Stimulated activated naive B cell treated with anti-CD40 and anti-IgM and Interleukin-4, amounts not matched to agents 10 μg/mL and 1 μg/mL and 100 μg/mL, for 72 hours (primary cell): ENCODE results near the gene DPP10.

Source experiments
- ATAC-seq, 2 donors: fragments of 150-1000 bp; cut with Tn5 transposase; replicated peaks; 2 replicates each; pipeline ENCODE4 v1.10.0; 2021; ENCODE audit warnings: moderate library complexity in 1 of 2
- DNase-seq: peaks from one replicate; pipeline ENCODE4 v3.0.0; 2021
- H3K27ac Mint-ChIP-seq: one replicate; pipeline ENCODE4 v1.8.0; 2022; ENCODE audit warnings: mild to moderate bottlenecking, mixed read lengths
- H3K27me3 Mint-ChIP-seq, 2 donors: one replicate each; pipeline ENCODE4 v1.8.0; 2022; ENCODE audit warnings: mixed read lengths in 2 of 2
- H3K36me3 Mint-ChIP-seq, 2 donors: one replicate each; pipeline ENCODE4 v1.8.0; 2022; ENCODE audit warnings: mixed read lengths in 2 of 2, mild to moderate bottlenecking in 1 of 2
- H3K4me1 Mint-ChIP-seq, 2 donors: one replicate each; pipeline ENCODE4 v1.8.0; 2022; ENCODE audit warnings: mixed read lengths in 2 of 2, mild to moderate bottlenecking in 1 of 2
- H3K4me3 Mint-ChIP-seq, 2 donors: one replicate each; pipeline ENCODE4 v1.8.0; 2022; ENCODE audit warnings: mild to moderate bottlenecking in 2 of 2, mixed read lengths in 2 of 2, moderate library complexity in 1 of 2
- H3K9me3 Mint-ChIP-seq, 2 donors: one replicate each; pipeline ENCODE4 v1.8.0; 2022; ENCODE audit warnings: mixed read lengths in 2 of 2, mild to moderate bottlenecking in 1 of 2

DPP10 gene

GRCh38 chr2:115183144-115183543 lies 740.7 kb downstream of the DPP10 start:
- Mint-ChIP-seq H3K4me3 (no peak overlapping the region), H3K4me1 (no peaks in the 10 kb centered on the region), H3K9me3 (peaks cover 0 to 4% of the 10 kb centered on the region in 2 donors), H3K36me3 (no peaks in the 10 kb centered on the region), H3K27me3 (no peaks in the 10 kb centered on the region), H3K27ac (no peak overlapping the region)
- DNase-seq (no peak), ATAC-seq (no peak)

DNA sequence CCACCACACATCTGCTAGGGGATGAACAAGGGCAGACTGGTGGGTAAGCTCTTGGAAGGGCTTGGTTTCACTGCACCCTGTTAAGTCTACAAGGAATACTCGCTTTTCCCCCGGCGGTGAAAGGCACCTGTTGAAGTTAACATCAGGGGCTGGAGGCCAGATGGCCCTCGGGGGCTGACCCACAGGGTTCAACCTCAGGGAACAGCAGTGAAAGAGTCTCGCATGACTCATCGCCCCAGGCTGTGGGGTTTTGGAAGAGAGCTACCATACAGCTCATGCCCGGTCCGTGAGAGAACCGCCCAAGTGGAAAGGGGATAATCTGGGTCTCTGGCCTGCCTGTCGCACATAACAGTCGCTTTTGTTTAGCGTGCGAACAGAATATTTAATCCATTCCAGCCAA lies 748.0 kb downstream of the DPP10 start:
- no peak for DNase-seq
- no peak overlapping the region for H3K4me3 Mint-ChIP-seq
- H3K4me1 Mint-ChIP-seq: no peaks in the 10 kb centered on the region
- H3K27ac Mint-ChIP-seq: no peak overlapping the region
- H3K36me3 Mint-ChIP-seq: no peaks in the 10 kb centered on the region
- no peak for ATAC-seq
- no peaks in the 10 kb centered on the region for H3K27me3 Mint-ChIP-seq
- peaks cover 5 to 6% of the 10 kb centered on the region in 2 donors for H3K9me3 Mint-ChIP-seq

- ATAC-seq: no peak
- H3K27ac Mint-ChIP-seq: no peak overlapping the region
- H3K27me3 Mint-ChIP-seq: no peaks in the 10 kb centered on the region
- no peak overlapping the region for H3K4me3 Mint-ChIP-seq
- no peaks in the 10 kb centered on the region for H3K4me1 Mint-ChIP-seq
- no peak for DNase-seq
- H3K36me3 Mint-ChIP-seq: no peaks in the 10 kb centered on the region
- no peaks in the 10 kb centered on the region for H3K9me3 Mint-ChIP-seq
Observed at GRCh38 chr2:115194623-115195022, 752.2 kb downstream of the DPP10 start.

DNA sequence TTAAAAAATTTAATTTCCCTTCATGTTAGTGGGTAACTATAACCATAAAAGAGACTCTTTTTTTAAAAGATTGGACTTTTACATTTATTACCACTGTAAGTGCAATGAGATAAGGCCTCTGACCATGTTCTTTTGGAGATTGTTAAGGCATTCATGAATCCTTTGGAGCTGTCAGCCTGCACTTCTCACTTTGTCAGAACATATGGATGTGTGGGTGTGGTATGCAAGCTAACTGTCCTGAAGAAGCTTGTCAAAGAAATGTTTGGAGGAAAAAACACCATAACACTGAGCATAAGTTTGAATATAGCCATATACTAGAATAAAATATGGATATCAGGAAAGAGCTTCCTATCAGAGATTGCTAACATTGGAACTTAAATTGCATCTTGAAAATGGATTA lies 754.1 kb downstream of the DPP10 start:
- ATAC-seq (no peak), DNase-seq (no peak)
- no peaks in the 10 kb centered on the region for H3K36me3 Mint-ChIP-seq
- peaks cover 0 to under 1% of the 10 kb centered on the region in 2 donors for H3K9me3 Mint-ChIP-seq
- no peaks in the 10 kb centered on the region for H3K27me3 Mint-ChIP-seq
- H3K27ac Mint-ChIP-seq: no peak overlapping the region
- no peaks in the 10 kb centered on the region for H3K4me1 Mint-ChIP-seq
- no peak overlapping the region for H3K4me3 Mint-ChIP-seq

- no peaks in the 10 kb centered on the region for H3K36me3 Mint-ChIP-seq
- H3K27ac Mint-ChIP-seq: no peak overlapping the region
- no peaks in the 10 kb centered on the region for H3K4me1 Mint-ChIP-seq
- H3K27me3 Mint-ChIP-seq: no peaks in the 10 kb centered on the region
- H3K4me3 Mint-ChIP-seq: no peak overlapping the region
- peaks cover 0 to 4% of the 10 kb centered on the region in 2 donors for H3K9me3 Mint-ChIP-seq
- ATAC-seq: no peak
- DNase-seq: no peak
Observed at GRCh38 chr2:115199966-115200365, 757.5 kb downstream of the DPP10 start.

DNA sequence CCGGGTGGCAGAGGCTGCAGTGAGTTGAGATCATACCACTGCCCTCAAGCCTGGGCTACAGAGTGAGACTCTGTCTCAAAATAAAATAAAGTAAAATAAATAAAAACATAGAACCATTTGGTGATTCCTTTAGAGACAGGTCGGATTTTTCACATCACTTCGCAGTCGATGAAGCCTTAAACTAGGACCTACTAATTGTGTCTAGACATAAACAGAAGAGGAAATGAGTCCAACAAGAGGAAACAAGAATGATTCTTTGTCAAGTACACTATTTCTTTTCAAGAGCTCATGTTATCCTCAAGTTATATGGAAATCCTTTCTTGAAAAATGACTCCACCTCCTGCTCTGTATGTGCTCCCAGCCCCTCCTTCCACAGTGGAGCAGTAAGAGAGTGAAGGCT lies 758.9 kb downstream of the DPP10 start:
- no peak for DNase-seq
- no peak overlapping the region for H3K4me3 Mint-ChIP-seq
- H3K27me3 Mint-ChIP-seq: no peaks in the 10 kb centered on the region
- no peak overlapping the region for H3K27ac Mint-ChIP-seq
- no peak for ATAC-seq
- H3K4me1 Mint-ChIP-seq: no peaks in the 10 kb centered on the region
- H3K9me3 Mint-ChIP-seq: peaks cover 0 to 4% of the 10 kb centered on the region in 2 donors
- H3K36me3 Mint-ChIP-seq: no peaks in the 10 kb centered on the region

GRCh38 chr2:115208493-115209164 lies 766.2 kb downstream of the DPP10 start:
- no peaks in the 10 kb centered on the region for H3K4me1 Mint-ChIP-seq
- no peaks in the 10 kb centered on the region for H3K36me3 Mint-ChIP-seq
- no peak for DNase-seq
- H3K9me3 Mint-ChIP-seq: peaks cover 0 to 3% of the 10 kb centered on the region in 2 donors
- no peak for ATAC-seq
- H3K27ac Mint-ChIP-seq: no peak overlapping the region
- H3K27me3 Mint-ChIP-seq: no peaks in the 10 kb centered on the region
- no peak overlapping the region for H3K4me3 Mint-ChIP-seq

DNA sequence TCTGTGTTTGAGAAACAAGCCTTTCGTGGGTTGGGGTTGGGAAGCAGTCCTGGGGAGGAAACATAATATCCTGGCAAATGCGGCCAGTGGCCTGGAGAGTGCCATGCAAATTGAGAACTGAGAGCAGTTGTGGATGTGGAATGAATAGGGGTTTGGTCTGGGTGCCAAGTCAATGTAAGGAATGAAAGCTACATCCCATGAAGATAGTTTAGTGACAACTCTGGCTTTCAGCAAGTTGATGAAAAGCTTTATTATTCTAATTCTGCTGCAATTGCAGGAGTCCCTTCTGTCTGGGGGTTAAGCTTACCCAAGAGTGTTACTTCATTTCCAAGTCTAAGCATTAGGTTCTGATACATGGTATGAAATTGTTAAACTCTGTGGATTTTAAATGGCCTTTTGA lies 771.6 kb downstream of the DPP10 start:
- Mint-ChIP-seq H3K4me3 (no peak overlapping the region), H3K4me1 (no peaks in the 10 kb centered on the region), H3K27ac (no peak overlapping the region), H3K36me3 (no peaks in the 10 kb centered on the region), H3K27me3 (no peaks in the 10 kb centered on the region), H3K9me3 (no peaks in the 10 kb centered on the region)
- ATAC-seq: no peak
- no peak for DNase-seq

- peaks cover 0 to 1% of the 10 kb centered on the region in 2 donors for H3K9me3 Mint-ChIP-seq
- no peak for ATAC-seq
Observed at GRCh38 chr2:115219296-115219695, 776.9 kb downstream of the DPP10 start.

DNA sequence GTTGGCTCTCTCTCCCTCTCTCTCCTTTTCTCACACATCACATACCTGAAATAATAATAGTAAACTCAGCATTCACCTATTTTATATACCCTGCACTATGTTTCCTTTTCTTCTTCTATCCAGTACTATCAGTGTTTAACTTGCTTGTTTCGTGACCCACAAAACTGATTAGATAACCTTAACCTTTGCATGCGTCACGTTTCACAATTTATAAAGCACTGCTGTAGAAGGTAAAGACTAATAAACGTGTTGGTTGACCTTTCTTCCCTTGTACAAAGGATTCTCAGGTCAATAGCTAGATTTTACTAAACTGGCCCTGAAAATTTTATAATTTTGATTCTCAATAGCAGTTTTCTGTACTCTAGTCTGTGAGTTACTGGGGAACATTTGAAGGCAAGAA lies 791.7 kb downstream of the DPP10 start:
- ATAC-seq: no peak

More at GRCh38 chr2:115219296-115219695, 776.9 kb downstream of the DPP10 start:
- H3K27me3 Mint-ChIP-seq: no peaks in the 10 kb centered on the region
- H3K4me3 Mint-ChIP-seq: no peak overlapping the region
- no peaks in the 10 kb centered on the region for H3K4me1 Mint-ChIP-seq
- DNase-seq: no peak
- H3K36me3 Mint-ChIP-seq: no peaks in the 10 kb centered on the region
- no peak overlapping the region for H3K27ac Mint-ChIP-seq

GRCh38 chr2:115234737-115235136 lies 792.3 kb downstream of the DPP10 start:
- no peaks in the 10 kb centered on the region for H3K27me3 Mint-ChIP-seq
- no peak overlapping the region for H3K4me3 Mint-ChIP-seq
- DNase-seq: no peak
- H3K27ac Mint-ChIP-seq: no peak overlapping the region
- no peaks in the 10 kb centered on the region for H3K4me1 Mint-ChIP-seq
- H3K36me3 Mint-ChIP-seq: no peaks in the 10 kb centered on the region
- no peak for ATAC-seq
- peaks cover 0 to 2% of the 10 kb centered on the region in 2 donors for H3K9me3 Mint-ChIP-seq

More for the DNA sequence above, 791.7 kb downstream of the DPP10 start:
- Mint-ChIP-seq H3K36me3 (no peaks in the 10 kb centered on the region), H3K4me1 (no peaks in the 10 kb centered on the region), H3K27ac (no peak overlapping the region), H3K27me3 (no peaks in the 10 kb centered on the region), H3K9me3 (no peaks in the 10 kb centered on the region), H3K4me3 (no peak overlapping the region)
- no peak for DNase-seq

DNA sequence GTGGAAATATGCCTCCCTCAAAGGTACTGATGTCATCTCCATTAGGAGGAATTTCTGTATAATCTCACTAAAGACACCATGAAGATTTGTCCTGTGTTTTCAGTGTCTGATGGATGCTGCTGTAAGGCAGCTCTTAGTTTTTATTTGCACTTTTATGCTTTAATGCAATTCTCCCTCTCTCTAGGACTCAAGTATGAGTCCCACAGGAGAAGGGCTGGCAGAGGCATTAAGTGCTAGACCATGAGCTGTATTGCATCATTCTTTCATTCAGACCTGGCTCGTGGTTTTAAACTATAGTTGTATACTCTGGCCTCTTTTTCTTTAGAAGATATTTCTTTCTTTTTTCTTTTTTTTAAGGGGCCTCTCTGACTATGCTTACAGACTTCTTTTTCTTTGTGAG lies 805.6 kb downstream of the DPP10 start:
- peaks cover 3 to 7% of the 10 kb centered on the region in 2 donors for H3K9me3 Mint-ChIP-seq
- H3K36me3 Mint-ChIP-seq: no peaks in the 10 kb centered on the region
- H3K4me3 Mint-ChIP-seq: no peak overlapping the region

DNA sequence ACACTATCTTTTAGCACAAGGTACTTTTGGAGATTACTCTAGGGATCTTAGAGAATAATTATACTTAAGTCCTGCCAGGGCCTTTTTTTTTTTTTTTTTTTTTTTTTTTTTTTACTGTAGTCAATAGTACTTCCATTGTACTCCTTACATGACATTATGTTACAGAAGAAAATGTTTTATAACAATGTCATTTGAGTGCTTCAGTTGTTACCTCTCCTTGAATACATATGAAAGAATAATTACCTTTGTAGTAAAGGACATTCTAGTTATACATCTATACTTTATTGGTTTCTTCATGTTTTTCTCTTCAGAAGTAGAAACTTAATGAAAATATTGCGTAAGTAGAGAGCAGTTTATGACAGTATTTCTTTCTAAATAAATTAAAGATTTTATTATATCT lies 834.9 kb downstream of the DPP10 start:
- no peak for DNase-seq
- H3K27ac Mint-ChIP-seq: no peak overlapping the region
- no peaks in the 10 kb centered on the region for H3K36me3 Mint-ChIP-seq
- H3K4me3 Mint-ChIP-seq: no peak overlapping the region
- no peaks in the 10 kb centered on the region for H3K4me1 Mint-ChIP-seq
- ATAC-seq: no peak
- H3K27me3 Mint-ChIP-seq: no peaks in the 10 kb centered on the region
- H3K9me3 Mint-ChIP-seq: peaks cover 0 to 2% of the 10 kb centered on the region in 2 donors

More for the DNA sequence above, 805.6 kb downstream of the DPP10 start:
- DNase-seq: no peak
- Mint-ChIP-seq H3K27ac (no peak overlapping the region), H3K27me3 (no peaks in the 10 kb centered on the region), H3K4me1 (no peaks in the 10 kb centered on the region)
- no peak for ATAC-seq

DNA sequence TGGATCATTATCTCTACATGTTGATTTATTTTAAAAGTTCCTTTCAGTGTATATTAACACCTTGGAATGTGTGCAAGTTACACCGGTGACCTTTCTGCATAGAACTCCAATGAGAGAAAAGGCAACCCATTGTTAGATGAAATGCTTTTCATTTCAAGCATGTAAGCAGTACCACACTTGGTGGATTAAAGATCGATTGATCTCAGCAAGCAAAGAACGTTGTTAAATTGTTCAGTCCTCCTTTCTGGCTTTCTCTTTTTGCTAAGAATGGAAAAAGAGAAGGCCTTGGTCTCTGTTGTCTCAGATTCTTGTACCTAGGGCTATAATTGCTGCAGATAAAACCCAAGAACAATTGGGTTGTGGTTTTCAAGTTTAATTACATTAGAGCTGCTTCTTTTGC lies 843.0 kb downstream of the DPP10 start:
- Mint-ChIP-seq H3K27me3 (no peaks in the 10 kb centered on the region), H3K4me1 (no peaks in the 10 kb centered on the region), H3K36me3 (no peaks in the 10 kb centered on the region), H3K4me3 (no peak overlapping the region), H3K27ac (no peak overlapping the region), H3K9me3 (peaks cover 0 to 3% of the 10 kb centered on the region in 2 donors)
- DNase-seq (no peak), ATAC-seq (no peak)

DNA sequence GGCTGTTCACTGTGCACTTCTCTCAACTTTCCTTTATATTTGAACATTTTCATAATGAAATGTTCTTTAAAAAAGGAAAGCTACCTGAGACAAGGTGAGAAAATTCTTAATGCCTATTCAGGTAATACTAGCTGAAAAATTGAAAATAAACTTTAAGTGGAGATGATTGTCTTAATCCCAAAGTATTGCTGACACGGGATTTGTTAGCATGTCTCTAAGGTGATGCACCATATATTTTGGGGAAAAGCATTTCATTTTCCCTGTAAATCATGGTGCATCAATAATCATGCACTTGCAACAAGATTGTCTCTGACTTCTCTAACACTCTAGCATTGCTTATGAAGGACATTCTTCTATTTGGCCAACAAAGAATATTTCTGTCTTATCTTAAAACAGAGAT lies 848.0 kb downstream of the DPP10 start:
- no peak for ATAC-seq
- Mint-ChIP-seq H3K27ac (no peak overlapping the region), H3K36me3 (no peaks in the 10 kb centered on the region), H3K27me3 (no peaks in the 10 kb centered on the region), H3K9me3 (peaks cover 0 to 2% of the 10 kb centered on the region in 2 donors), H3K4me1 (no peaks in the 10 kb centered on the region), H3K4me3 (no peak overlapping the region)
- no peak for DNase-seq

DNA sequence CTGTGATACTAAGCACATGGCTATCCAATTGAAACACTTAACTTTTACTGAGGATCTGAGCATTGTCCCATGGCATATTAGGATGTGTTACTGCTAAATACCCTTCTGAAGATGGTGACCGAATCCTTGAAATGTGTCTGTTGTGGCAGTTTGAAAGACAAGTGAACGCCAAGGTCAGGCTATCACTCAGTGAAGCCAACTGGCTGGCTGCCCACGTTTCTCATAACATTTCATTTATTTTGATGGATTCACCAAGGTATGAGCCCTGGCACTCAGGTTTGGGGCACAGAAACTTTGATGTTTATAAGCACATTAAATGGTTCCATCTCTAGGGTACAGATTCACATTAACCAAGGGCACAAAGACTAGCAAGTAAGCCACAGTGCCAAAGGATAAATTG lies 850.3 kb downstream of the DPP10 start:
- DNase-seq (no peak), ATAC-seq (no peak)
- H3K27me3 Mint-ChIP-seq: no peaks in the 10 kb centered on the region
- no peaks in the 10 kb centered on the region for H3K4me1 Mint-ChIP-seq
- no peak overlapping the region for H3K27ac Mint-ChIP-seq
- H3K9me3 Mint-ChIP-seq: peaks cover 0 to 2% of the 10 kb centered on the region in 2 donors
- H3K36me3 Mint-ChIP-seq: no peaks in the 10 kb centered on the region
- no peak overlapping the region for H3K4me3 Mint-ChIP-seq
